Panc1 (cell line): ENCODE data around the gene CPM. TPM values are rescaled to one million over a fixed set of nuclear protein-coding genes. Genes with fewer than 3 reads are reported as not detected.

Experiments
- ATAC-seq: fragments of 200-7000 bp; cut with Tn5 transposase; 2 replicates; pipeline ENCODE4 v1.9.1; 2020; ENCODE audit warnings: mild to moderate bottlenecking, moderate library complexity
- BruUV-seq: library from RNA; stranded (reverse); fragments of 400-500 nt; replicated peaks from 2 replicates; lab custom pipeline; 2021; lab: Mats Ljungman, UMichigan
- CTCF ChIA-PET: fragments of 300-600 bp; sonication (Branson Sonifier 250); formaldehyde crosslinking; loops from one replicate; lab custom pipeline; 2022; ENCODE audit warnings: antibody characterized with exemption; lab: Charles Lee
- POLR2A ChIA-PET: fragments of 300-600 bp; sonication (Branson Sonifier 250); formaldehyde crosslinking; loops from one replicate; lab custom pipeline; 2022; ENCODE audit warnings: antibody characterized with exemption; lab: Charles Lee
- DNase-seq: peaks from one replicate; pipeline ENCODE4 v3.0.0-alpha.2; 2010; ENCODE audit warnings: low read depth, low spot score
- H3K27ac ChIP-seq: 2 replicates; pipeline ENCODE4 v1.5.1; 2011; ENCODE audit warnings: mild to moderate bottlenecking, low read length, inconsistent platforms
- H3K27me3 ChIP-seq: fragments of 200-500 bp; sonication (Bioruptor generic); 2 replicates; pipeline ENCODE4 v1.6.0; 2014; ENCODE audit warnings: low read length, inconsistent platforms; ENCODE audit not compliant: control insufficient read depth, insufficient read depth
- H3K36me3 ChIP-seq: fragments of 200-500 bp; sonication (Bioruptor generic); 2 replicates; pipeline ENCODE4 v1.5.1; 2014; ENCODE audit warnings: inconsistent platforms, mild to moderate bottlenecking, low read length, moderate library complexity; ENCODE audit not compliant: control insufficient read depth, insufficient read depth
- H3K4me1 ChIP-seq: 2 replicates; pipeline ENCODE4 v1.5.1; 2011; ENCODE audit warnings: inconsistent platforms, mild to moderate bottlenecking, low read length, moderate library complexity; ENCODE audit not compliant: control insufficient read depth, insufficient read depth
- H3K4me3 ChIP-seq, 2 experiments: 2 replicates each; pipeline ENCODE4 v1.5.1; 2011 to 2012; ENCODE audit warnings: low read depth in 2 of 2, low read length in 2 of 2, mild to moderate bottlenecking in 2 of 2, inconsistent platforms in 1 of 2, moderate library complexity in 1 of 2
- H3K9me3 ChIP-seq: fragments of 200-500 bp; sonication (Bioruptor generic); 2 replicates; pipeline ENCODE4 v1.5.1; 2014; ENCODE audit warnings: low read depth, mild to moderate bottlenecking, inconsistent platforms, low read length, moderate library complexity; ENCODE audit not compliant: control insufficient read depth, insufficient read depth
- POLR2AphosphoS5 ChIP-seq: IDR thresholded peaks from 2 replicates; pipeline ENCODE4 v1.6.1; 2012; ENCODE audit warnings: mild to moderate bottlenecking, low read depth, low read length, moderate library complexity
- REST ChIP-seq, 2 experiments: IDR thresholded peaks; 2 replicates each; pipeline ENCODE4 v1.6.1; 2011 to 2012; ENCODE audit warnings: low read depth in 2 of 2, control low read depth in 1 of 2, low read length in 1 of 2, mild to moderate bottlenecking in 1 of 2, moderate library complexity in 1 of 2; ENCODE audit not compliant: insufficient read depth in 1 of 2
- SIN3A ChIP-seq: IDR thresholded peaks from 2 replicates; pipeline ENCODE4 v1.6.1; 2012; ENCODE audit warnings: low read depth, mild to moderate bottlenecking, low read length, moderate library complexity, borderline replicate concordance; ENCODE audit not compliant: insufficient read depth
- TCF7L2 ChIP-seq: IDR thresholded peaks from 2 replicates; pipeline ENCODE4 v1.6.1; 2011; ENCODE audit warnings: mild to moderate bottlenecking, low read depth, low read length, inconsistent platforms
- in situ Hi-C: cut with HindIII; loops from 2 replicates; pipeline ENCODE4 v1.10.0; 2016; ENCODE audit warnings: low sequenced_read_pairs, low pct_unique_long_range_greater_than_20kb
- intact Hi-C: fragments of 100-400 bp; cut with micrococcal nuclease; formaldehyde crosslinking; loops from one replicate; pipeline ENCODE4 v1.10.0; 2022; ENCODE audit not compliant: unreplicated experiment
- total RNA-seq: library from RNA; stranded (reverse); gene quantifications from one replicate; pipeline ENCODE4 v1.2.1, GENCODE V29; 2021; ENCODE audit not compliant: unreplicated experiment
- TF ChIP-seq, protein P1 (sequence below): fragments of 450-650 bp; IDR thresholded peaks from 2 replicates; pipeline ENCODE4 v1.5.1; 2017; ENCODE audit warnings: mild to moderate bottlenecking

Gene CPM
- total RNA-seq, 1 experiment from 2014 or later: 11.2 TPM

- Histone ChIP-seq H3K27me3 (no peaks in the 10 kb centered on the region), H3K4me3 (no peak overlapping the region), H3K27ac (no peak overlapping the region), H3K4me1 (no peaks in the 10 kb centered on the region), H3K9me3 (no peaks in the 10 kb centered on the region), H3K36me3 (peaks cover 51% of the 10 kb centered on the region)
- intact Hi-C loops: no loop called here
- TF ChIP-seq TCF7L2: no peak
- POLR2A ChIA-PET: no interaction called here
- no peak for DNase-seq
- CTCF ChIA-PET: no interaction called here
- in situ Hi-C loops: no loop called here
- no peak for ATAC-seq
- TSS peak; percentile 2 for BruUV-seq
Measured at GRCh38 chr12:68835333-68835908, 97.5 kb downstream of the CPM start.

DNA sequence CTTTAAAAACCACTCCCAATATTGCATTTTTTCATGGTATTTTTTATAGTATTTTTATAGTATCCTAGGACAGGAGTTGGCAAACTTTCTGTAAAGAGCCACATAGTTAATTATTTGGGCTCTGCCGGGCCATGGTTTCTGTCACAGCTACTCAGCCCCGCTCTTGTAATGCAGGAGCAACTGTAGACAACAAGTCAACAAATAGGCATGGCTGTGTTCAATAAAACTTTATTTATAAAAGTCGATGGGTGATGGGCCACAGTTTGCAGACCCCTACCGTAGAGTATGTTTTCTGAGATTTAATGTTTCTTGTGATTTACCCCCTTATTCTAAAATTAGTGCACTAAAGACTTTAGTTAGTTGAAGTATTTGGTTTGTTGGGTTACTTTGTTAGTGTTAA, 99.5 kb downstream of the CPM start:
- no peak for ATAC-seq
- Histone ChIP-seq H3K36me3 (peaks cover 42% of the 10 kb centered on the region), H3K4me1 (no peaks in the 10 kb centered on the region), H3K9me3 (no peaks in the 10 kb centered on the region), H3K27ac (no peak overlapping the region), H3K4me3 (no peak overlapping the region), H3K27me3 (no peaks in the 10 kb centered on the region)
- POLR2A ChIA-PET: no interaction called here
- in situ Hi-C loops (no loop called here), intact Hi-C loops (no loop called here)
- BruUV-seq: no TSS peak
- no peak for TF ChIP-seq TCF7L2
- no peak for TF ChIP-seq REST (IDR thresholded peaks at IDR 0.05; ENCODE audit: insufficient read depth in 1 of 2, low read depth in 2 of 2, low read length in 1 of 2)
- no peak for TF ChIP-seq POLR2AphosphoS5
- TF ChIP-seq, protein P1, sequence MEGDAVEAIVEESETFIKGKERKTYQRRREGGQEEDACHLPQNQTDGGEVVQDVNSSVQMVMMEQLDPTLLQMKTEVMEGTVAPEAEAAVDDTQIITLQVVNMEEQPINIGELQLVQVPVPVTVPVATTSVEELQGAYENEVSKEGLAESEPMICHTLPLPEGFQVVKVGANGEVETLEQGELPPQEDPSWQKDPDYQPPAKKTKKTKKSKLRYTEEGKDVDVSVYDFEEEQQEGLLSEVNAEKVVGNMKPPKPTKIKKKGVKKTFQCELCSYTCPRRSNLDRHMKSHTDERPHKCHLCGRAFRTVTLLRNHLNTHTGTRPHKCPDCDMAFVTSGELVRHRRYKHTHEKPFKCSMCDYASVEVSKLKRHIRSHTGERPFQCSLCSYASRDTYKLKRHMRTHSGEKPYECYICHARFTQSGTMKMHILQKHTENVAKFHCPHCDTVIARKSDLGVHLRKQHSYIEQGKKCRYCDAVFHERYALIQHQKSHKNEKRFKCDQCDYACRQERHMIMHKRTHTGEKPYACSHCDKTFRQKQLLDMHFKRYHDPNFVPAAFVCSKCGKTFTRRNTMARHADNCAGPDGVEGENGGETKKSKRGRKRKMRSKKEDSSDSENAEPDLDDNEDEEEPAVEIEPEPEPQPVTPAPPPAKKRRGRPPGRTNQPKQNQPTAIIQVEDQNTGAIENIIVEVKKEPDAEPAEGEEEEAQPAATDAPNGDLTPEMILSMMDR: no peak
- TF ChIP-seq SIN3A: no peak
- CTCF ChIA-PET: no interaction called here
- DNase-seq: no peak

DNA sequence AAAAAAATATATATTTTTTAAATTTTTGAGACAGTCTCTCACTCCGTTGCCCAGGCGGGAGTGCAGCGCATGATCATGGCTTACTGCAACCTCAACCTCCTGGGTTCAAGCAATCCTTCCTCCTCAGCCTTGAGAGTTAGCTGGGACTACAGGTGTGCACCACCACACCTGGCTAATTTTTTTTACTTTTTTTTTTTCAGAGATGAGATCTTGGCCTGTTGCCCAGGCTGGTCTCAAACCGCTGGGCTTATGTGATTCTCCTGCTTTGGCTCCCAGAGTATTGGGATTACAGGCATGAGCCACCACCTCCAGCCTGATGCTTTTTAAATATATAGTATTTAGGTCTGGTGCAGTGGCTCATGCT, 100.5 kb downstream of the CPM start:
- intact Hi-C loops: no loop called here
- BruUV-seq: no TSS peak
- CTCF ChIA-PET: no interaction called here
- Histone ChIP-seq H3K27me3 (no peaks in the 10 kb centered on the region), H3K9me3 (no peaks in the 10 kb centered on the region), H3K27ac (no peak overlapping the region), H3K4me3 (no peak overlapping the region), H3K4me1 (no peaks in the 10 kb centered on the region), H3K36me3 (peaks cover 37% of the 10 kb centered on the region)
- no peak for DNase-seq
- POLR2A ChIA-PET: interaction anchor here (0.7 kb wide), 1 partner anchor 10 kb away, joined by 12 read pairs; no protein-coding TSS in a partner anchor
- no peak for TF ChIP-seq REST (IDR thresholded peaks at IDR 0.05; ENCODE audit: insufficient read depth in 1 of 2, low read depth in 2 of 2, low read length in 1 of 2)
- no peak for TF ChIP-seq SIN3A
- TF ChIP-seq, protein P1: no peak
- TF ChIP-seq TCF7L2: no peak
- no peak for TF ChIP-seq POLR2AphosphoS5
- in situ Hi-C loops: no loop called here
- ATAC-seq: no peak
